ENCODE data around the gene AKT3.

AKT3 gene

DNA sequence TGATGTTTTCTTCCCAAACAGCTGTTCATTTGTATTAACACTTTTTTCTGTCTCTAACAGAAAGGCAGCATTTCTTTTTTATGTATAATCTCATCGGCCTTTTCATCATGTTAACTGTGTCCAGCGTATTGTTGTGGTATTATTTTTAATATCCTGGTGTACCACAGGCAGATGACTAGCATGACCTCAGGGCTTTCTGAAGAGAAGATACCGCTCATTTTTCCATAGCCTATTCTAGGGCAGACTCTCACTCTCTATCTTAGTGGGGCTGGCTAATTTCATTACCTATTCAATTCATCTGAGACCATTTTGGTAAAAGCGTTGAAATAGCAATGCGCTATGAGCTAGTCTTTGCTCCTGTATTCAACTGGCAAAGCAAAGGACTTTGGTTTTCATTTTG lies 384.3 kb downstream of the AKT3 start:
- DNase-seq (ENCODE audit: low read depth, low spot score), result no peak
- no peak overlapping the region for H3K4me3 ChIP-seq (ENCODE audit: low read depth, low read length)
- TF ChIP-seq, protein P1, sequence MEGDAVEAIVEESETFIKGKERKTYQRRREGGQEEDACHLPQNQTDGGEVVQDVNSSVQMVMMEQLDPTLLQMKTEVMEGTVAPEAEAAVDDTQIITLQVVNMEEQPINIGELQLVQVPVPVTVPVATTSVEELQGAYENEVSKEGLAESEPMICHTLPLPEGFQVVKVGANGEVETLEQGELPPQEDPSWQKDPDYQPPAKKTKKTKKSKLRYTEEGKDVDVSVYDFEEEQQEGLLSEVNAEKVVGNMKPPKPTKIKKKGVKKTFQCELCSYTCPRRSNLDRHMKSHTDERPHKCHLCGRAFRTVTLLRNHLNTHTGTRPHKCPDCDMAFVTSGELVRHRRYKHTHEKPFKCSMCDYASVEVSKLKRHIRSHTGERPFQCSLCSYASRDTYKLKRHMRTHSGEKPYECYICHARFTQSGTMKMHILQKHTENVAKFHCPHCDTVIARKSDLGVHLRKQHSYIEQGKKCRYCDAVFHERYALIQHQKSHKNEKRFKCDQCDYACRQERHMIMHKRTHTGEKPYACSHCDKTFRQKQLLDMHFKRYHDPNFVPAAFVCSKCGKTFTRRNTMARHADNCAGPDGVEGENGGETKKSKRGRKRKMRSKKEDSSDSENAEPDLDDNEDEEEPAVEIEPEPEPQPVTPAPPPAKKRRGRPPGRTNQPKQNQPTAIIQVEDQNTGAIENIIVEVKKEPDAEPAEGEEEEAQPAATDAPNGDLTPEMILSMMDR (IDR thresholded peaks at IDR 0.05; ENCODE audit: insufficient read depth, low read length, missing control alignments), result no peak
- POLR2A ChIA-PET, result no interaction called here
- CTCF ChIA-PET, result interaction anchor here (1.0 to 1.3 kb wide), 3 partner anchors 12 to 120 kb away, joined by 3 read pairs; no protein-coding TSS in a partner anchor

DNA sequence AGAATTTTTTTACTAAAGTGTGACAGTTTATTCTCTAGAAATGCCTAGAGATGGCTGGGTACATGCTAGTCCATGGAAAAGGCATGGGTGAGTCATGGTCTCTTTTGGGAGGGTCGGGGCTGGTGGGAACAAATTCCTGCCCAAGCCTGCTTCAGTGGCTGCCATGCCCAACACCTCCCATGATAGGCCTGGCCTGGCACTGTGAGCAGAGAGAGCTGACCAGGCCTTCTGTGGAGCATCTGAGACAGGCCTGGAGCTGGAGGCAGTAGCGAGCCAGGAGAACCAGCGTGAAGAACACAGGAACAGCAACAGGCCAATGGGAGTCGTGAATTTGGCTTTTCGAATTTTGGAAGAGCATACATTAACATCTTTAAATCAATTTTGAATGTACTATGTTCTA lies 385.0 kb downstream of the AKT3 start:
- ChIA-PET CTCF (interaction anchor here (1.3 kb wide), 2 partner anchors 12 to 120 kb away, joined by 3 read pairs; no protein-coding TSS in a partner anchor), POLR2A (no interaction called here)
- TF ChIP-seq, protein P1 (IDR thresholded peaks at IDR 0.05; ENCODE audit: insufficient read depth, low read length, missing control alignments), result no peak
- H3K4me3 ChIP-seq (ENCODE audit: low read depth, low read length), result no peak overlapping the region
- DNase-seq (ENCODE audit: low read depth, low spot score), result no peak

DNA sequence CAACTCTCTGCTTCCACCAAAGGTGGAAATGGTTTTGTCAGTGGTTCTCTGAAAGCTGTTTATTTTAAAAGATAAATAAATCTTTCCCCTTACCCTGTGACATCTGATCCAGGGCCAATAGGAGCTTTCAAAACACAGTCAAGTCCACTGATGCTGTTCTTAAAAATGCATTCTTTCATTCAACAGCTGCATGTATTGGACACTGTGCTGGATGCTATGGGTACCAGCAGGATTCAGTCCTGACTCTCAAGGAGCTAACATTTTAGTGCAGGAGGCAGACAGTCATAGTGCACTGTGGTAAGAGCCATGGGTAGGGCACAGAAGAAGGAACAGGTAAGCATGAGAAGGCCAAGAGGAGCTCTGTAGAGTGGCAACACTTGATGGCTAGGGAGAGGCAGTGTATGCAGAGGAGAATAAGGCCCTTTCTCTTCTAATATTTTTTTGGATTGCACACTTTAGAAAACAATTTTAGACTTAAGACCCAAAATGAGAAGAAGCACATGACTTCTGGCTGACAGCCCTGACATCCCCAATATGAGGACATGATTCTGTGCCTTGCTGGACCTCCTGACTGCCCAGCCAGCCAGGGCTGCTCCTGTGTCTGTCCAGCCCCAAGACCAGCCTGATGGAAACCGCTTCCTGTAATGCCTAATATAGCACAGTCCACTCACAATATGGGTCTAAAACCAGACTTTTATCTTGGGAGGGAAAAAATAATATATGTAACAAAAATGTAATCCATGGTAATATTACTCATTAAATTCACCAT lies 386.9 kb downstream of the AKT3 start:
- H3K4me3 ChIP-seq (ENCODE audit: low read depth, low read length), result no peak overlapping the region
- ChIA-PET CTCF (no interaction called here), POLR2A (no interaction called here)
- TF ChIP-seq, protein P1 (IDR thresholded peaks at IDR 0.05; ENCODE audit: insufficient read depth, low read length, missing control alignments), result no peak
- DNase-seq (ENCODE audit: low read depth, low spot score), result no peak

DNA sequence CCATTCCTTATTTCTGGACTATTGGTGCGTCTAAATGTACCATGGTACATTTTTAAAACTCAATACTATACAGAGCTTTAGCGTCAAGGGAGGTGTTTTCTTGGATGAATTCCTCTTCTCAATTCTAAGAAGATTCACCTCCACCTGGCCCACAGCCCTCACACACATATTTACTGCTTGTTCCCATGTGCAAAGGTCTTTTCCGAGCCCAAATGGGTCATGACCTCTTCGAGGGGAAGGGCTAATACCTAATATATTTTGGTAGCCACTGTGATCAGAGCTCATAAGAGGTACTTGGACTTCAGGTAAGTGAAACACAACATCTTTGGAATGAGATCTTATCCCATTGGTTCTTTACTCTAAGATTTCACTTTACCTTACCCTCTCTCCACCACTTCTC lies 388.3 kb downstream of the AKT3 start:
- no peak for DNase-seq (ENCODE audit: low read depth, low spot score)
- no peak overlapping the region for H3K4me3 ChIP-seq (ENCODE audit: low read depth, low read length)
- TF ChIP-seq, protein P1 (IDR thresholded peaks at IDR 0.05; ENCODE audit: insufficient read depth, low read length, missing control alignments), result no peak
- ChIA-PET POLR2A (no interaction called here), CTCF (no interaction called here)

DNA sequence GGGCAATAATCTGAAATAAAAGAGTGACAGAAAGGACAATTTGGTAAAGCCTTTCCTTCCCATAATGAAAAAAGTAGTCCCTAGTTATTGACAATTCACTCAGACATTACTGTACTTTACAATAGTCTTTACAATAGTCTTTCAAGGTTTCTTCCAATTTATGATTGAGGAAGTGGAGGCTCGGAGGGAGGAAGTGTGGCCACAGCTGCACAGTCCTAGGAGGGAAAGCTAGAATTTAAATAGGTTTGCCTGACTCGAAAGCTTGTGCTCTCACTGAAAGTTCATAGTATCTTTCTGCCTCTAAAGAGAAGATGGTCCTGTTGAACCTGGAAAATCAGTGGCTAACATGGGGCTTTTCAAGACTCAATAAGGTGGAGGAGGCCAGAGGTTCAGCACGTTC lies 391.0 kb downstream of the AKT3 start:
- ChIA-PET CTCF (interaction anchor here (0.6 to 1.4 kb wide), 3 partner anchors 10 to 840 kb away, joined by 3 to 4 read pairs (median 3); no protein-coding TSS in a partner anchor), POLR2A (no interaction called here)
- TF ChIP-seq, protein P1 (IDR thresholded peaks at IDR 0.05; ENCODE audit: insufficient read depth, low read length, missing control alignments), result no peak
- no peak for DNase-seq (ENCODE audit: low read depth, low spot score)
- no peak overlapping the region for H3K4me3 ChIP-seq (ENCODE audit: low read depth, low read length)

DNA sequence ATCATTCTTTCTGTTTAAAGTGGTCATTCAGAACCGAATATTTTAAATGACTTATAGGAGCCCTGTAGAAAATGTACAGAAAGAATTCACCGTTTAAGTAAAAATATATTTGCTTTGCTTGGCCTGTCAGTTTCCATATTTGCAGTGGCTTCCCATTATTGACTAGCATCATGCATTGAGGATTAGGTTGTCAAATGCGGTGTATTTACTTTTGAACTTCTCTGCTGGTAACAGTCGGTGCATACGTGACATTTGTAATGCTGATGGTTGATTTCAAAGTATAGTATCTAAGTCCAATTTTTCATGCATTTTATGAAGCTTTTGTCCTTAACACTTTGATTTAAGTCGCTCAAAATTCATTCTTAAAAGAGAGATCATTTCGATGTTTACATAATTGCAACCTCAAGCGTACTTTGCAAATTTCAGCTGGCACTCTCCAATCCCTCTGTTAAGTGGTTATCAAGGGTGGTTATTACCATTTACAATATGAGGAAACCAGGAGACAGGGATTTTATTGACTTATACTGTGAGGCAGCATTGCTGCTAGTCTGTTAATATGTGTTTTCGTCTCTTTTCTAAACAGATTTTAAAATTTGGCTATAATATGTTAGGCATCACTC lies 392.6 kb downstream of the AKT3 start:
- DNase-seq (ENCODE audit: low read depth, low spot score), result no peak
- ChIA-PET POLR2A (no interaction called here), CTCF (interaction anchor here (1.3 to 1.4 kb wide), 2 partner anchors 13 to 291 kb away, joined by 3 to 6 read pairs; no protein-coding TSS in a partner anchor)
- H3K4me3 ChIP-seq (ENCODE audit: low read depth, low read length), result no peak overlapping the region
- TF ChIP-seq, protein P1 (IDR thresholded peaks at IDR 0.05; ENCODE audit: insufficient read depth, low read length, missing control alignments), result no peak

All from AG04449 (cell line).